Ishikawa (cell line): ENCODE data around the gene DLL1.

ENCODE experiments used
- CEBPB ChIP-seq: IDR thresholded peaks from 2 replicates; pipeline ENCODE4 v1.6.1; 2012
- CREB1 ChIP-seq: IDR thresholded peaks from 2 replicates; pipeline ENCODE4 v1.6.1; 2012; ENCODE audit warnings: low read depth
- EGR1 ChIP-seq: IDR thresholded peaks from 2 replicates; pipeline ENCODE4 v1.6.1; 2012
- MAX ChIP-seq: IDR thresholded peaks from 2 replicates; pipeline ENCODE4 v1.6.1; 2012
- TAF1 ChIP-seq: IDR thresholded peaks from 2 replicates; pipeline ENCODE4 v1.6.1; 2012; ENCODE audit warnings: low read depth, mild to moderate bottlenecking
- TEAD4 ChIP-seq: IDR thresholded peaks from 2 replicates; pipeline ENCODE4 v1.6.1; 2012
- YY1 ChIP-seq: IDR thresholded peaks from 2 replicates; pipeline ENCODE4 v1.6.1; 2012; ENCODE audit warnings: low read depth
- ZBTB7A ChIP-seq: IDR thresholded peaks from 2 replicates; pipeline ENCODE4 v1.6.1; 2012; ENCODE audit warnings: low read depth

- TF ChIP-seq YY1 (no peak), EGR1 (no peak), CREB1 (no peak), MAX (no peak), TAF1 (no peak), ZBTB7A (no peak), CEBPB (no peak), TEAD4 (no peak)
Observed at GRCh38 chr6:170313716-170314295, 22.9 kb upstream of the DLL1 start.
